Measurements from ENCODE around the gene AGAP1. TPM values are rescaled to one million over a fixed set of nuclear protein-coding genes. Genes with fewer than 3 reads are reported as not detected.

AGAP1 gene
- total and polyA plus RNA-seq, 2 donors (not counting 3 experiments of a cell fraction or from before 2014, with no cell fraction given): 10.2 to 20.9 TPM

- dilution Hi-C loops (cut with MboI; ENCODE audit: extremely low pct_ligation_motif_present, low sequenced_read_pairs): no loop called here
- Histone ChIP-seq H3K9ac (replicated peaks; ENCODE audit: extremely low read depth, insufficient read depth, low read length) (no peak overlapping the region), H3K4me1 (ENCODE audit: control insufficient read depth, extremely low read depth, insufficient read depth, low read length) (peaks cover 3% of the 10 kb centered on the region), H3K27me3 (ENCODE audit: control insufficient read depth in 2 of 2, insufficient read depth in 2 of 2, low read length in 2 of 2) (no peaks in the 10 kb centered on the region), H2AFZ (ENCODE audit: low read depth, low read length) (no peak overlapping the region), H3K9me3 (replicated peaks; ENCODE audit: control insufficient read depth, insufficient read depth, low read length) (no peaks in the 10 kb centered on the region), H3K79me2 (ENCODE audit: control insufficient read depth, insufficient read depth, low read length) (no peaks in the 10 kb centered on the region), H3K4me2 (ENCODE audit: insufficient read depth, low read length) (no peak overlapping the region), H3K4me3 (replicated peaks in 1 of 3; ENCODE audit: insufficient read depth in 1 of 3, low read depth in 1 of 3, low read length in 3 of 3) (no peak overlapping the region), H3K36me3 (ENCODE audit: control insufficient read depth in 2 of 2, extremely low read depth in 1 of 2, insufficient read depth in 2 of 2, low read length in 2 of 2) (no peaks in the 10 kb centered on the region), H3K9me1 (replicated peaks; ENCODE audit: control insufficient read depth, extremely low read depth, insufficient read depth, low read length) (no peaks in the 10 kb centered on the region), H3K27ac (ENCODE audit: insufficient read depth, low read depth, low read length) (no peak overlapping the region), H4K20me1 (replicated peaks; ENCODE audit: control insufficient read depth, extremely low read depth, insufficient read depth, low read length) (no peaks in the 10 kb centered on the region)
- FAIRE-seq (no peak), DNase-seq (ENCODE audit: low read depth, low spot score) (no peak)
- TF ChIP-seq GATA2 (IDR thresholded peaks at IDR 0.05; ENCODE audit: insufficient read depth, insufficient read length, low read depth, low read length) (no peak), JUN (IDR thresholded peaks at IDR 0.05; ENCODE audit: borderline replicate concordance, insufficient read depth, insufficient read length, low read depth) (no peak), FOS (IDR thresholded peaks at IDR 0.05; ENCODE audit: borderline replicate concordance, insufficient read depth, low read length) (no peak), MYC (IDR thresholded peaks at IDR 0.05; ENCODE audit: low read depth, low read length) (no peak), MAX (IDR thresholded peaks at IDR 0.05; ENCODE audit: insufficient read depth, insufficient read length) (no peak), EZH2 (IDR thresholded peaks at IDR 0.05; ENCODE audit: borderline replicate concordance, low read depth, low read length, severe bottlenecking) (no peak), POLR2AphosphoS5 (IDR thresholded peaks at IDR 0.05; ENCODE audit: insufficient read depth, low read depth, low read length) (no peak), CTCF (IDR thresholded peaks at IDR 0.05; ENCODE audit: extremely low read depth in 1 of 2, insufficient read depth in 1 of 2, low read depth in 1 of 2, low read length in 2 of 2) (no peak), POLR2A (IDR thresholded peaks at IDR 0.05; ENCODE audit: low read depth, low read length) (no peak)
- ChIA-PET CTCF (interaction anchor here (1.1 kb wide), 1 partner anchor 84 kb away, joined by 3 read pairs; no protein-coding TSS in a partner anchor), POLR2A (no interaction called here)
- no TSS peak for BruUV-seq (replicated peaks)
- intact Hi-C loops (cut with micrococcal nuclease): no loop called here
Measured at GRCh38 chr2:235510318-235510717, 16.5 kb downstream of the AGAP1 start.

All from endothelial cell of umbilical vein (primary cell).